IPS DF 4.7 (cell line): Measurements from ENCODE around the gene COL4A1.

Experiments
- DNase-seq: peaks from one replicate; pipeline ENCODE4 v3.0.0-alpha.2; 2013; ENCODE audit warnings: low spot score; ENCODE audit errors: extremely low read depth

Gene COL4A1

DNA sequence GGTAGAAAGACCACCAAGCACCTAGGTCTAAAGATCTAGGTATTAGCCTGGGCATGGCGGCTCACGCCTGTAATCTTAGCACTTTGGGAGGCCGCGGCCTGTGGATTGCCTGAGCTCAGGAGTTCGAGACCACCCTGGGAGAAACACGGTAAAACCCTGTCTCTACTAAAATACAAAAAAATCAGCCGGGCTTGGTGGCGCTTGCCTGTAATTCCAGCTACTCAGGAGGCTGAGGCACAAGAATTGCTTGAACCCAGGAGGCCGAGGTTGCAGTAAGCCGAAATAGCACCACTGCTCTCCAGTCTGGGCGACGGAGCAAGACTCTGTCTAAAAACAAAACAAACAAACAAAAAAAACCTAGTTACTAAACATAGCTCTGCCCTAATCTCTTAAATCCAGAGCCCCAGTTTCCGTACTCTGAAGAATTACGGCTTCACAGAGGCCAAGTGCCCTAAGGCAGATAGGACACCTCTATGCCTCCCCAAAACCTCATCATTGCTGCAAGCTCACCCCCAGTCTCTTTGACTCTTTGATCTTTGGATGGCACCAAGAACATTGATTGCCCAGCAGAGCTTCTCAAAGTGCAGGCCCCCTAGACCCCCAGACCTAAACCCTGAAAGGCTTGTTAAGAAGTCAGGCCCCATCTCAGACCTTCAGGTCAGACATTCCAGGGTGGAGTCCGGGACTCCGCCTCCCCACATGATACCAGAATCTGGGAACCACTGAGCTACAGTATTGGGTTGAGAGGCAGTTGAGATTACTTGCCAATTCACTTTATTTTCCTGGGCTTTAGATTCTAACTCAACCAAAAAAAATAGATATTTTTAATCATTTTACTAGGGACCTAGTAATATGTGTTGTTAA lies 2.9 kb upstream of the COL4A1 start:
- DNase-seq = no peak

DNA sequence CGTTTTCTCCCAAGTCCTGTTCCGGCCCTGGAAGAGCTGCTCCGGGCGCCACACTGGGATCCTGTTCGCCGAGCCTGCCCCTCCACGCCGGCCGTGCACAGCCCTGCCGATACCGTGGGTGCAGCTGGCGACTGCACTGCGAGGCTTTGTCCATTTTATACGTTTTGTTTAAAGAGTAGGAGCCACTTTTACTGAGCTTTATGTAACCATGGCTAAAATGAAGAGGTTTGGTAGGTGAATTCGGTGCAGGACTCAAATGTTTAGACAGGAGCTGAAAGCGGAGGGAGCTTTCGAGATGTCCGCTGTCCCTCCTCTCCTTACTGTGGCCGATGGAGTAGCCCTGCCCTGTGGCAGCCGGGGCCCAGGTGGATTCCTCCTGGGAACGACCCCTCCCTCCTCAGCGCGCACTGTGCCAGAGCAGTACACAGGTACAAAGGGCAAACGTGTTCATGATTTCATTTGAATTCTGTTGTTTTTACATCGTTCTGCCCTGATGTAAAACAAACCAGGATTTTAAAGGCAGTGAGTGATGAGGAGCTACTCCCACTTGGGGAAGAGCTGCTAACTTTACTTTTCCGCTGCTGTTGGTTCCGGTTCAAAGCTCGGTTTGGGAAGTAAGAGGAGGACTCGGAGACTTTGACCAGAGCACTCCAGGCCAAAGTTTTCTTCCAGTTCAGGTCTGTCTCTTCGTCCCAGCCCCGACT lies 1.9 kb upstream of the COL4A1 start:
- DNase-seq = no peak

DNA sequence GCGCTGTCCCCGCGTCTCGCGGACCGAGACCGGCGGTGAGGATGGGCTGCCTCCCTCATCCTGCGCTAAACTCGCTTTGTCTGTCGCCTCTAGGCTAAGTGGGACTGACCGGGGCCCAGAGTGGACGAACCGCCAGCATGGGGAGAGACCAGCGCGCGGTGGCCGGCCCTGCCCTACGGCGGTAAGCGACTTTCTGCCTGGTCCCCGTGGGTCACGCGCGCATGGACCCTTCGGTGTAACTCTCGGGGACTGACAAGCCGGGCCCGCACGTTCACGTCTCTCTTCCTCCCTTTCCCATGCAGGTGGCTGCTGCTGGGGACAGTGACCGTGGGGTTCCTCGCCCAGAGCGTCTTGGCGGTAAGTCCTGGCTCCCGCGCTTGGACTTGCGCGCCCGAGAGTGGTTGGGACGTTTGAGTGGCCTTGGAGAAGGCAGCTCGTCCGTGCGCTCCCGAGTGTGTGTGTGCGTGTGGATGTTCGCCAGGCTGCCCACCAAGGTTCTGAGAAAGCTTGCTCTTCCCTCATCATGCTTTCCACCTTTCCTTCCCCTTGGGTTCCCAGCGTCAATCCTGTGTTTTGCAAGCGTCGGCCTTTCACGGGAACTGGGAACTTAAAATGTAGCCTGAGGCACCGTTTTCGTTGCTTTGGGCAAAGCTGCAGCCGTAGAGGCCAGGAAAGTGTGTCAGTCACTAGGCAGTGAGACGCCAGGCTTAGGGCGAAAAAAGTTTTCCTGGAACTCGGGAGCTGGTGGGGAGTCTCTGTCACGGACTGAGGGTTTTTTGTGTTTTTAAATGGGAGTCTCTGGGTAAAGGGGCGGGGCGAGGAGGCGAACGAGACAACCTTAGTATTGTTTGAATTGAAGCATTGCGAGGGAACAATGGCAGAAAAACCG lies 1.1 kb upstream of the COL4A1 start:
- DNase-seq = no peak

DNA sequence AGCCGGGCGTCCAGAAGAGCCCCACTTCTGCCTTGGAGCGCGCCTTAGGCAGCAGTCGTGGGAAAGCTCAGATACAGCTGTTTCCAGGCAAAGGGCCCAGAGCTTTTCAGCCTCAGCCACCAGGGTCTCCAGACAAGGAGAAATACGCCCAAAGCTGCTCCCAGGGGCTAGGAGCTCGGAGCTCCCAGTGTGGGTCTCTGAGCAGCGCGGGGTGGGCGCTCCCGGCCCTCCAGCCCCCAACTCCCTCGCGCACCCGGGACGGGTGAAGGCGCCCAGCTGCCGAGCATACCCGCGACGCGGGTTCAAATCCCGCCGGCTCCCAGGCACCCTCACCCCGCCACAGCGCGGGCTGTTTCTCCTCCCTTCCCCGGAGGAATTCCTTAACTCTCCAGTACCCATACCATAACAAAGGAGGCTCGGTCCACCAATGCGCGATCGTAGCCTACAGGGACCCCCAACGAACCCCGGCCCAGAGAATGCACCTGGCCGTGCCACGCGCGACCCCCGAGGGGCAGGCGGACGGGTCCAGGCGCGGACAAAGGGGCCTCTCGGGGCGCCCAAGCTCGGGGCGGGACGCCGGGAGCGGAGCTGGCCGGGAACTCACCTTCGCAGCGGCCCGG lies 507 bp downstream of the COL4A1 start:
- no peak for DNase-seq

DNA sequence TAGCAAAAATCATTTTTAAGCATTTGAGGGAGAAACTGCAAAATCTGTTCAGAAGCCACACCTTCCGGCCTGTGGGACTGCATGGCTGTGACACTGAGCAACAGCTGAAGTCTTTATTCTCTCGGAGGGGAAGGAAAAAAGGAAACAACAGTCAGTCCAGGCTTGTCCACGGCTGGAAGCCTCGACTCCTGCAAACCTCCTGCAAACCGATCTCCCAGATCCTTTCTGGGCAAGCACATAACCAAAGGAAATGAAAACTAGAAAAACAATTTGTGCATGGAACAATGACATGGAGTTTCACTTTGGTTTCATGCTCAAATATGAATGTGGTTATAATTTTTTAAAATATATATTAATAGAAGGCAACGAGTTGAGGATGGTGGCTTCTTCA lies 1.0 kb downstream of the COL4A1 start:
- no peak for DNase-seq

DNA sequence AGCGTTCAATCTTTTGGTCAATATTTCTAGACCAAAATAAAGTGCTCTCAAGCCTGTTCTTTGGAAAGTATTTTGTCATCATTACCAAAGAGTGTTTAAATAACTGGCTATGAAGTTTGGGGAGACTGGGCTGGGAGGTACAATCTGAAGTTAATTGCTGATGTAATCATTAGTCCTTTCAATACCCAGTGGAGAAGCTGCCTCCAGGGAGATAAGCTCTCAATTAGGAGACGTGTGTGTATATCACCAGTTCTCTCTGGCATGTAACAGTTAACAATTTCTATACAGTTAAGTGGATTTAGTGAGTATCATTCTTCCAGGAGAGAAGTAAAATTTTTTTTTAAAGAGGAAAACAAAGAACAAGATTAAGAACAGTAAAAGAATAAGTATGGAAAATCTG lies 1.4 kb downstream of the COL4A1 start:
- DNase-seq = no peak

DNA sequence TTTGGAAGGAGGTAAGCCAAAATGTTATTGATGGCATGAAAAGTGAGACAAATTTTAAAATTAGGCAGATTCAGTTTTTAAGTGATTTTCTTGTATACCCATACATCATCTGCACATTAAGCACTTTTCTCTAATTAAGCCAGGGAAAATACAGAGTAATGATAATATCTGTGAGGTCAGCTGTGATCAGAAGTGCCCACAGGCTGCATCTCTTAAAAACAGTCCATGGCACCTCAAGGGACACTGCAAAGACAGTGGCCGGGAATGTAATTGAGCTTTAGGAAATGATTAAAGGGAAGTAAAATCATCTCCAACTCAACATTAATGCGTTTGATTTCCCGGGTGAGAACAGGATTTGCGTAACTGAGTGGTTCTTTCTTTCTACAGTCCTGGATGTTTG lies 2.0 kb downstream of the COL4A1 start:
- DNase-seq = no peak

DNA sequence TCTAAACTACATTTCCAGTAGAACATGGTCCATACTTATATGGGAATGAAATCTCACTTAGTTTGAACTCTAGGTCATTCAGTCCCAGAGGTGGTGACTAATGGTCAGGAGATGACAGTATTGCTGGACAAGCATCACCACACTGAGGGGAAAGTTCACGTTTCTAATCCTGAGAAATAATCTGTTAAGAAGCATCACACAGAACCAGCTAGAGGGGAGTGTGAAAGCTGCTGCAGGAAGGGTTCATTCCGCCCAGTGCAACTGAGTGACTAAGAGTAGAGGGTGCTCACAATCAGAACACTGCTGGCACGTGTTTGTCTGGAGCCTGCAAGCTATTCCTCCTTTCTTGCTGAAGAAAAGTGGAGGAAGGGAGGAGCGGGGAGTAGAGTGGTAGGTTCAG lies 2.7 kb downstream of the COL4A1 start:
- DNase-seq = no peak

DNA sequence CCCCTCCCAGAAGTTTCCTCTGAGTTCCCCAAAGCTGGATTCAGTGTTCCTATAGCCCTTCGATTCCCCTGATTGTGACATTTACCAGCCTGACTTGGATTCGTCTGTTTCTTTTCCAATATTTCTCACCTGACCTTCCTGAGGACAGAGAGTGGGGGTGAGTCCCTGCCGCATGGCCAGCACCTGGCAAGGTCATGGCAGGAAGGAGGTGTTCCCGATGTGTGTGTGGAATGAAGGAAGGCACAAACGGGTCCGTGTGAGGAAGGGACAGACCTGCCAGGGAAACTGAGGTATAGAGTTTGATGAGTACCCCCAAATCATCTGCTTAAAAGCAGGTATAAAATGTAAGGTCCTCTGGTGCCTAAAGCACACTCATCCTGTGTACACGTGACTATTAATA lies 3.3 kb downstream of the COL4A1 start:
- no peak for DNase-seq

DNA sequence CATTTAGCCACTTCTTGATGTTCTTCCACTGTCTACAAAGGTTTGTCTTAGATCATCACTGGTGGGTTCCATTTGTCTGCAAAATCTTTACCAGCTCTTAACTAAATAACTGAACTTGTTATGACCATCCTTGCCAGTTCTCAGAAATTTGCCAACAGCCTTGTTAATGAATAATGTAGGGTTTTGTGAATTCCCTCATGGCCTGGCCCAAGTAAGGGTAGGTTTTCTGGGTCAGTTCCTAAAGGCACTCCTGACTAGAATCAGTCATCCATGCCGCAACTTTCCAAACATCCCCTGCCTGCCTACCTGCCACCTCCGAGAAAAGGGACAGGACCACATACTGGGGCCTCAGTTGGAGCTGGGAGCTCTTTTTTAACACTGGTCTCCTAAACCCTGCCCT lies 4.0 kb downstream of the COL4A1 start:
- no peak for DNase-seq

DNA sequence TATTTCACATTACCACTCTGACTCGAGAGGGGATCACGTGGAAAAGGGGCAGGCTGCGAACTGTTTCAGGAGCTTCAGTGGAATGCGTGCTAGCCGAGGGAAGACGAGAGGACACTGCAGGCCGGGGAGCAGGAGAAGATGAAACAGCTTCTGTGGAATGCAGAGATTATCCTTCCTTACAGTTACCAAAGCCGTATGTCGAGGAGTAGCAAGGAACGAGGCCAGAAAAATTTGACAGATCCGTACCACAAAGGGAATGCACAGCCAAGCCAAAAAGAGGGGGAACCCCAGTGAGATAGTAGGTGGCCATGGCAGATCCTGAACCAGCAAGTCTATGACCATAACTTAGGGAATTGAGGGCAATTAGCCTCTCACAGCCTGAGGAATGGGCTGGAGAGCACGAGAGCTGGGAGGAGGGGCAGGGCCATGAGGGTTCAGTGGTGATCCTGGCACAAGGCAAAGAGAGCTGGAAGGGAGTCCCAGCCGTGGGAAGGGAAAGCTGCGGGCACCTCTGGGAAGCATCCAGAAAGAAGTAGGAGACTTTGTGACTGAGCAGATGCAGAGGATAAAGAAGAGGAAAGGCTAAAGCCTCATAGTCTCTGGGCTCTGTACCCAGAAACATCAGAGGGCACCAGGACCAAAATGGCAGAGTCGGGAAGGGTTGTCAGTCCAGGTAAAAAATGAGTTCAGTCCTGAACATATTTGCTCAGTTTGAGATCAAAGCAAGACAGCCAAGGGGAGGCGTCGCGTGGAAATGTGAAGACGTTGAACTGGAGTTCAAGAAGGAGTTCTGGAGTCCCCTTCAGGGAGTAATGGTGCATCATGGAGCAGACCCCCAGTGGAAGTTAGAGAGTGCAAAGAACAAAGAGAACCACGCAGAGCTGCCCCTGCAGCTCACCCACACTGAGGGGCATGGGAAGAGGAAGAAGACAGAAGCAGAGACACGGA lies 5.1 kb downstream of the COL4A1 start:
- no peak for DNase-seq

DNA sequence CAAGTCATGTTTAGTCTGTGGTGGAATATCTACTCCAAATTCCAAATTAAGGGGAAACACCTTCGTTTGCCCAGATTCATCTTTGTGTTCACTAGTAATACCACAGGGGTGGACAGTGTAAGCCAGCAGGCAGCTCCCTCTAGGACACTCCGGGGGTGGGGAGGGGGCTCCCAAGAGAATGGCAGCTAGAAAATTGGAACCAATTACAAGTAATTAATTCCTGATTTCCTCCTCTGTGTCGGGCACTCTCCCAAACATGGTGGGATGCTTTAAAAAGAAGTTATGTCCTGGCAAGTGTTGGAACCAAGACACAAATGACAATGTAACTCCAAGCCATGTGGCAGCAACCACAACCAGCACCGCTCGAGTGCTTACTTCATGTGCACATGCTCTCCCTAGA lies 5.9 kb downstream of the COL4A1 start:
- DNase-seq = no peak

DNA sequence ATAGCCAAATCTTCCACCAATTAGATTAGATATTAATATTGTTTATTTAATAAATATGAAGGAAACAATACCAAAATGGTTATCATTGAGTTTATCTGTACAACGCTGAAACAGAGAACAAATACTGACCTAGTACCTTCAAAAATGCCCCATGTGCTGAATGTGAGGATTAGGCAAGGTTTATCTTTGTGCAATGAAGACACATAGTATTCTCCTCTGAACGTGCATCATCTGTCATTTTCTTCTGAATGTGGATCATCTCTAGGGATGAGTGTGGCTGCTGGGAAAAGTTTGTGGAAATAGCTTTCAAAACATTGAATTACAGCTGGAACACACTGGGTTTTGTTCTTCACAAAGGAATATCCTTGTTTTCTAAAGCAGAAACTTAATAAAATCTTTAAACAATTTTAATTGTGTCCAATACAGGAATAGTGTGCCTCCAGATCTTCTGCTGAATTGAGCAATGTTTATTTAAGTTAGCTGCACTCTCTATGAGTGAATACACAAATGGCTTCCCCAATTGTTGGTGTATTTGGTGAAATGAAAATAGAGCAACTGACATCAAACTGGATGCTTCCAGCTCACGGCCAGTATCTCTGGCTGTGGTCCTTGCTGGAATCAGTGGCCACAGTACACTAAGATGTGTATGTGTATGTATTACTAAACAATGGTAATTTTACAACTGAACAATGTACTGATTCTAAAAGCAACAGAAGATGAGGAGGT lies 6.7 kb downstream of the COL4A1 start:
- DNase-seq = no peak

DNA sequence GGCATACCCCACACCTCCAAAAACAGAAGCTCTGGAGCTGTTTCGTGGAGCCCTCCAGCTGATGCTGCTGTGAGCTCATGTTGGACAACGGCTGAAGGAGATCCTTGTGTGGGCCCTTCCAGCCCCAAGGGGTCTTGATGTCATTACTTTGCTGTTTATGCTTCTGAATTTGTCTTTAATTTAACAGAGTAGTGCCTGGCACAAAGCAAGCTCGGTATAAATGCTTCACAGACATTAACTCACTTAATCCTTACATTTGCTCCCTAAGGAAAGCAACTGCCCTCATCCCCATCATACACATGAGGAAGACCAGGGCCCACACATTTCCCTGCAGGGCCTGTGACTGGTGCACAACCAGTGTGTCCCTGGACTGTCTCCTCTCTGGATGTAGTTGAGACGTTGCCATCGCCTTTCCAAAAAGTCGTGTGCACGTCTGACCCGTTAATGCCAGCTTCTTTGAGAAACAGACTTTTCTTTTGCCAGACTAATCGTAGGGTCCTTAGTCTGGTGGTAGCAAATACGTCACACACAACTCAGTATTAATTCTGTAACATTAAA lies 7.6 kb downstream of the COL4A1 start:
- no peak for DNase-seq

DNA sequence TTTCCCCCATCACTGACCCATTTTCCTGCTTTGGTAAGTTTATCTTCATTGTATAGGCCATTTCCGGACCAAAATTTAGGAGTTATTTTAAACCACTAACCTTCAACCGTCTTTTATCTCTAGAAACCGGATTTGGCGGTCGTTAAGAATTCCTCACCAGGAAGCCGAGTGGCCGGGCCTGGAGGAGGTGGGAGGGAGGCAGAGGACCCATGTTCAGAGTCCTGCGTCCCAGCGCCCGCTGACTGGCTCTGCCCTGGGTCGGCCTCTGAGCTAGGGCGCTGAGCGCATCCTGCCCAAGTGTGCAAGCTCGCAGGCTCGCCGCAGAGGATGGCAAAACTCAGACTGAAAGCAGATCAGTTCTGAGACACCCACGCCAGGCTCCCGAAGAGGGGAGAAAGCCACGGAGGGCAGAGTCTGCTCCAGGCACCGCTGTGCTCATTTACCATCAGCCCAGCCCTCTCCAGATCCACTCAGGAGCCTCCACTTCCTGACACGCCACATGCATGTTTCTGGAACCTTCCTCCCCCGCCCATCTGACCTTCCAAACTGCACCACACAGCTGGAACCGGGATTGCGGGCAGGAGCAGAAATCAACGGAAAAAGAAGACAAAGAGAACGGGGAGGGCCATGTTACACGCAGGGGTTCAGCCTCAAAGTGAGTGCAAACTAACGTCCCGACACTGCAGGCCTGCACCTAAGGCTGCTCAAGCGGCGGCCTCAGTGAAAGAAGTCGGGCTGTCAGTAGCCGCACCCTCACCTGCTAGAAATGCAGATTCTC lies 8.3 kb downstream of the COL4A1 start:
- DNase-seq = no peak

DNA sequence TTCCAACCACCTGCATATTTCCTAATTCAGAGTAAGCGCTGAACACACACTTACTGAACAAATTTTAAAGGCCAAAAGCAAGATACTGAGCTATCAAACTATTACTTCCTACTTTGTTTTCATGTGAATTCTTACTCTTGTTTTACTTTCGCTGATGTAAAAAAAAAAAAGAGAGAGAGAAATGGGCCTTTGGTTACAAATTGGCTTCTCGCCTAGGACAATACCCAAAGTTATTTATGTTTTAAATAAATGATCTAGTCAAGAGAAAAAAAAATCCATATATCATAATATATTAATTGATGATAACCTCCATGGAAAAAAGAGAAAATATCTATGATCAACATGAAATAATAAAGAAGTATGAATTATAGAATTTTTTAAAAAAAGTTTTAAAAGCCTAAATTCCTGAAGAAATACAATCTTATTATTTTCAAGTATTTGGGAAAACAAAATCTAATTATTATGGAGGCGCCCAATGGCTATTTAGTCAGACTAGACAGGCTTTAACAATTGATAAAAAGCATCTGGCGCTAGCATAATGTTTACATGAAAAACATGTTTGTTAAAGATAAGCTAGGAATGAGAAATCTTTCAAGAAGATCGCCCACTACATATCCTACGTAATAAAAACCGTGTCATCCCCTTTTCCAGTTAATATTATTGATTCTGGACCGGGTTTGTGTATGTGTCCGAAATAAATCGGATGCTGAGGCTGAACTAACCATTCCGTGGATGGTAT lies 9.0 kb downstream of the COL4A1 start:
- no peak for DNase-seq

DNA sequence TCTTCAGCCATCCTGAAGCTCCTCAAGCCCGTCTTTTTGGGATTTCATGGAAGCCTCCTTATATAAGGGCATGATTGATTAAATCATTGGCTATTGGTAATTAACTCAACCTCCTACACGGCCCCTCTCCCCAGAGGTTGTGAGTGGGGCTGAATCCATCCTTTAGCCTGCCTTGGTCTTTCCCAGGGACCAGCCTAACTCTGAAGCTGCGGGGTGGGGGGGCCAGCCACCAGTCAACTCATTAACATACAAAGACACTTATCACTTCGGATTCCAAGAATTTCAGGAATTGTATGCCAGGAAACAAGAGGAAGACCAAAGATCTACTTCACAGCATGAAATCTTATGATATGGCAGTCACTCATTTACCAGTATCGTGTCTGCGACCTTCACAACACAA lies 9.9 kb downstream of the COL4A1 start:
- no peak for DNase-seq

DNA sequence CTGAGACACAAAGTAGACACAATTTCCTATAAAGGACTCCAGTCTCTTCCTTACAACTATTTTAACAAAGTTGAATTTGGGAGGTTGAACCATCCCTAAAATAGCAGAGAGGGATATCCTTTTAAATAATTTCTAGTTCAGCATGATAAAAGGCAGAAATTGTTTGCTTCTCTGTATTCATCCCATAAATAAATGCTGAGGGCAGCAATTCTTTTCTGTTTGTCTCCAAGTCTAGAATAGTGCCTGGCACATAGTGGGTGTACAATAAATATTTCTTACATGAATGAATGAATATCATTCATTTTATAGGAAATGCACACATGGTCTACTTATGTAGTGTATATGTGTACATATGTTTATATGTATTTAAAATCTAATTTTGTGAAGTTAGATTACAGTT lies 12.3 kb downstream of the COL4A1 start:
- no peak for DNase-seq
